Adrenal gland (tissue), 19 donors: ENCODE data around the gene NRP2. TPM values are rescaled to one million over a fixed set of nuclear protein-coding genes. Genes with fewer than 3 reads are reported as not detected.

Experiments used
- DNase-seq, 7 donors: peaks; one replicate each; pipeline ENCODE4 v3.0.0-alpha.2; 2019 to 2020
- H3K27ac ChIP-seq, 5 donors: fragments of 200-600 bp; sonication (generic) in 4 of 5; 1 replicate in 3 of 5; 2 replicates in 2 of 5; pipeline versions ENCODE4 v1.5.1 to v1.8.0; 2016 to 2020; ENCODE audit warnings: mild to moderate bottlenecking in 1 of 5
- H3K27me3 ChIP-seq: fragments of 200-600 bp; 2 replicates; pipeline ENCODE4 v1.8.0; 2021
- H3K36me3 ChIP-seq, 2 donors: fragments of 200-600 bp; replicated peaks in 1 of 2; 1 replicate in 1 of 2; 2 replicates in 1 of 2; pipeline versions ENCODE4 v1.5.1 to v1.8.0; 2018 to 2022
- H3K4me1 ChIP-seq, 2 donors: fragments of 200-600 bp; replicated peaks in 1 of 2; 1 replicate in 1 of 2; 2 replicates in 1 of 2; pipeline versions ENCODE4 v1.5.1 to v1.8.0; 2018 to 2021
- H3K4me3 ChIP-seq, 4 donors: fragments of 200-600 bp; sonication (generic) in 3 of 4; one replicate each; pipeline ENCODE4 v1.5.1; 2016 to 2018
- H3K9me3 ChIP-seq, 3 donors: fragments of 200-600 bp; sonication (generic) in 1 of 3; replicated peaks in 1 of 3; 1 replicate in 2 of 3; 2 replicates in 1 of 3; pipeline versions ENCODE4 v1.5.1 to v1.8.0; 2016 to 2021
- POLR2A ChIP-seq, 2 donors: fragments of 450-650 bp; IDR thresholded peaks; one replicate each; pipeline ENCODE4 v1.6.1; 2017; ENCODE audit warnings: antibody characterized with exemption in 2 of 2, mild to moderate bottlenecking in 2 of 2, moderate library complexity in 1 of 2
- WGBS, 4 donors: extraction: QIAGEN DNeasy Blood & Tissue Kit in 2 of 4; methylation state at CpG; one replicate each; pipeline versions ENCODE4 v1.1.5 to v1.1.7; 2013 to 2017; 5-methylcytosine and 5-hydroxymethylcytosine counted together
- intact Hi-C, 2 donors: fragments of 100-400 bp; cut with DNase I; formaldehyde crosslinking; loops; one replicate each; pipeline versions ENCODE4 v1.14.1 to v1.15.0; 2022 to 2023
- long read RNA-seq, 10 donors: library from polyadenylated mRNA in 3 of 10; unstranded in 2 of 10; stranded (forward) in 1 of 10; transcript quantifications; one replicate each; pipeline ENCODE4 v2.0.0 and lab custom pipeline, GENCODE V29; 2021 to 2026
- polyA plus RNA-seq, 3 donors: library from polyadenylated mRNA; stranded (reverse); fragments of 200-250 nt in 2 of 3; fragments of 350-450 nt in 1 of 3; fragmentation: Illumina TruSeq in 1 of 3; extraction: RNeasy Lipid Tissue Mini Kit (QIAGEN cat#74804) in 1 of 3; gene quantifications; one replicate each; pipeline ENCODE4 v1.2.3, GENCODE V29; 2013 to 2014
- total RNA-seq, 9 donors: library from RNA; depleted of rRNA in 4 of 9; stranded (reverse); fragments of >200 nt in 4 of 9; fragments of 120-200 nt in 1 of 9; fragmentation: NEBNext Ultra II Directional in 1 of 9; extraction: Animal tissue kit (Norgen Biotek cat#: 25700) in 1 of 9; gene quantifications; one replicate each; pipeline versions ENCODE4 v1.1.0 to v1.2.4, GENCODE V29; 2013 to 2023
- TF ChIP-seq, protein P1 (sequence below), 6 experiments: fragments of 450-650 bp in 4 of 6; fragments of 200-600 bp in 2 of 6; sonication (generic) in 1 of 6; IDR thresholded peaks; 1 replicate in 5 of 6; 2 replicates in 1 of 6; pipeline versions ENCODE4 v1.5.1 to v1.8.0; 2016 to 2021; ENCODE audit warnings: antibody characterized with exemption in 6 of 6, mild to moderate bottlenecking in 2 of 6, moderate library complexity in 1 of 6
- donor health status: healthy with polysubstance abuse.
- donor health status: Bipolar disorder and iron deficiency.
- donor health status: DM: yes; HTN: yes; CAD: no.
- donor health status: DM: no; HTN: no; CAD: no.
- donor health status: DM: no; HTN: no; CAD: no.
- donor health status: DM: yes; HTN: yes; CAD: no.

The NRP2 gene, protein sequence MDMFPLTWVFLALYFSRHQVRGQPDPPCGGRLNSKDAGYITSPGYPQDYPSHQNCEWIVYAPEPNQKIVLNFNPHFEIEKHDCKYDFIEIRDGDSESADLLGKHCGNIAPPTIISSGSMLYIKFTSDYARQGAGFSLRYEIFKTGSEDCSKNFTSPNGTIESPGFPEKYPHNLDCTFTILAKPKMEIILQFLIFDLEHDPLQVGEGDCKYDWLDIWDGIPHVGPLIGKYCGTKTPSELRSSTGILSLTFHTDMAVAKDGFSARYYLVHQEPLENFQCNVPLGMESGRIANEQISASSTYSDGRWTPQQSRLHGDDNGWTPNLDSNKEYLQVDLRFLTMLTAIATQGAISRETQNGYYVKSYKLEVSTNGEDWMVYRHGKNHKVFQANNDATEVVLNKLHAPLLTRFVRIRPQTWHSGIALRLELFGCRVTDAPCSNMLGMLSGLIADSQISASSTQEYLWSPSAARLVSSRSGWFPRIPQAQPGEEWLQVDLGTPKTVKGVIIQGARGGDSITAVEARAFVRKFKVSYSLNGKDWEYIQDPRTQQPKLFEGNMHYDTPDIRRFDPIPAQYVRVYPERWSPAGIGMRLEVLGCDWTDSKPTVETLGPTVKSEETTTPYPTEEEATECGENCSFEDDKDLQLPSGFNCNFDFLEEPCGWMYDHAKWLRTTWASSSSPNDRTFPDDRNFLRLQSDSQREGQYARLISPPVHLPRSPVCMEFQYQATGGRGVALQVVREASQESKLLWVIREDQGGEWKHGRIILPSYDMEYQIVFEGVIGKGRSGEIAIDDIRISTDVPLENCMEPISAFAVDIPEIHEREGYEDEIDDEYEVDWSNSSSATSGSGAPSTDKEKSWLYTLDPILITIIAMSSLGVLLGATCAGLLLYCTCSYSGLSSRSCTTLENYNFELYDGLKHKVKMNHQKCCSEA
- 100 to 1,000 TPM in 5 of 9 donors, 10 to 100 TPM in 4; 58.9 to 205 (median 105) TPM for total RNA-seq
- polyA plus RNA-seq, result 10 to 100 TPM; 27.6 to 42.2 (median 32.5) TPM
- long read RNA-seq, donor 1, partial matches to known transcripts, result 0 of 2 reads
- long read RNA-seq, donor 1, other reads (novel, unspliced or antisense), result 0 of 2 reads
- long read RNA-seq, donor 2, full-length matches to known transcripts, result 10 of 16 reads
- long read RNA-seq, donor 2, partial matches to known transcripts, result 6 of 16 reads
- long read RNA-seq, donor 2, other reads (novel, unspliced or antisense), result 0 of 16 reads
- long read RNA-seq, donor 3, partial matches to known transcripts, result 0 of 5 reads
- long read RNA-seq, donor 3, other reads (novel, unspliced or antisense), result 0 of 5 reads
- long read RNA-seq, donor 4, partial matches to known transcripts, result 12 of 28 reads
- long read RNA-seq, donor 4, other reads (novel, unspliced or antisense), result 14 of 28 reads
- long read RNA-seq, donor 5, full-length matches to known transcripts, result 31 of 77 reads
- long read RNA-seq, donor 5, partial matches to known transcripts, result 20 of 77 reads
- long read RNA-seq, donor 5, other reads (novel, unspliced or antisense), result 26 of 77 reads
- long read RNA-seq, donor 6, partial matches to known transcripts, result 6 of 22 reads
- long read RNA-seq, donor 6, other reads (novel, unspliced or antisense), result 15 of 22 reads
- long read RNA-seq, donor 7, partial matches to known transcripts, result 0 of 1 reads
- long read RNA-seq, donor 7, other reads (novel, unspliced or antisense), result 0 of 1 reads
- long read RNA-seq, donor 8, full-length matches to known transcripts, result 6 of 6 reads
- long read RNA-seq, donor 8, partial matches to known transcripts, result 0 of 6 reads
- long read RNA-seq, donor 8, other reads (novel, unspliced or antisense), result 0 of 6 reads
- long read RNA-seq, donor 9, partial matches to known transcripts, result 0 of 1 reads
- long read RNA-seq, donor 9, other reads (novel, unspliced or antisense), result 0 of 1 reads
- long read RNA-seq, donor 10, partial matches to known transcripts, result 0 of 2 reads
- long read RNA-seq, donor 10, other reads (novel, unspliced or antisense), result 0 of 2 reads

DNA sequence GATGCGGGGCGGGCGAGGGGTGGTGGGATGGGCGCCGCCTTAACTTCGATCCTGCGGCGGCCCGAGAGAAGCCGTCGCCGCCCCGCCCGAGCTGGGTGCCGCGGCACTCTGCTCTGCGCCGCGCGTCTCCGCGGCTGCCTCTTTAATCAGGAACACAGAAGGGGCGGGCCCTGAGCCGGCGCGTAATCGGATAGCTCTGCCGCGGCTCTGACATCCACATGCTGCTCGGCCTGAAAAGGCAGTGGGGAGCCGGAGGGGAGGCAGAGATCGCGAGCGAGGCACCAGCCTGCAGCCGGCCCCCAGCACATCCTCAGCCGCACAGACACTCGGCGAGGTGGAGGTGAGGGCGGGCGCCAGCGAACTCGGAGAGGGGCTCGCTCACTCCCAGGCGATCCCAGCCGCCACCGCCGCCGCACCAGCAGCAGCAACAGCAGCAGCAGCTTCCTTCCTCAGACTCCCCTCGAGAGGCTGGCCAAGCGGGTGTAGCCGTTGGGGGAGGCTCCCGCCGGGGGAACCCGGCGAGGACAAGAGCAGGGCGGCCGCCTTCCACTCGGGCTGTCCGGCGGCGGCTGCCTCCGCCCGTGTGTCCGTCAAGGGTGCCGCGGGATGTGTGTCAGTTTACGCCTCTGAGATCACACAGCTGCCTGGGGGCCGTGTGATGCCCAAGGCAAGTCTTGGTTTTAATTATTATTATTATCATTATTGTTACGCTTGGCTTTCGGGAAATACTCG is at the start of gene NRP2:
NRP2 (plus strand) TSS at position 263 of the 732 bp plus-strand sequence. CDS start 790 bp downstream, outside the sequence.
- peak within 1 kb of the TSS; percentile 54 to 93 (median 81) for H3K27ac ChIP-seq
- peaks cover 18 to 27% of the 10 kb centered on the region in 2 donors for H3K4me1 ChIP-seq
- intact Hi-C loops, result loop anchor here in 1 of 2 donors (10.0 kb wide), 1 partner anchor 808 kb away; no protein-coding TSS in a partner anchor
- DNase-seq, result peak; percentile 90 to 96 (median 92)
- TF ChIP-seq POLR2A (IDR thresholded peaks at IDR 0.05), result peak; percentile 96 to 99
- TF ChIP-seq, protein P1, sequence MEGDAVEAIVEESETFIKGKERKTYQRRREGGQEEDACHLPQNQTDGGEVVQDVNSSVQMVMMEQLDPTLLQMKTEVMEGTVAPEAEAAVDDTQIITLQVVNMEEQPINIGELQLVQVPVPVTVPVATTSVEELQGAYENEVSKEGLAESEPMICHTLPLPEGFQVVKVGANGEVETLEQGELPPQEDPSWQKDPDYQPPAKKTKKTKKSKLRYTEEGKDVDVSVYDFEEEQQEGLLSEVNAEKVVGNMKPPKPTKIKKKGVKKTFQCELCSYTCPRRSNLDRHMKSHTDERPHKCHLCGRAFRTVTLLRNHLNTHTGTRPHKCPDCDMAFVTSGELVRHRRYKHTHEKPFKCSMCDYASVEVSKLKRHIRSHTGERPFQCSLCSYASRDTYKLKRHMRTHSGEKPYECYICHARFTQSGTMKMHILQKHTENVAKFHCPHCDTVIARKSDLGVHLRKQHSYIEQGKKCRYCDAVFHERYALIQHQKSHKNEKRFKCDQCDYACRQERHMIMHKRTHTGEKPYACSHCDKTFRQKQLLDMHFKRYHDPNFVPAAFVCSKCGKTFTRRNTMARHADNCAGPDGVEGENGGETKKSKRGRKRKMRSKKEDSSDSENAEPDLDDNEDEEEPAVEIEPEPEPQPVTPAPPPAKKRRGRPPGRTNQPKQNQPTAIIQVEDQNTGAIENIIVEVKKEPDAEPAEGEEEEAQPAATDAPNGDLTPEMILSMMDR (IDR thresholded peaks at IDR 0.05), result peak in 2 of 6 experiments; percentile 21 to 34
- H3K9me3 ChIP-seq, result no peaks in the 10 kb centered on the region
- H3K4me3 ChIP-seq, result peak within 1 kb of the TSS; percentile 45 to 84 (median 73)
- H3K36me3 ChIP-seq, result no peaks in the 10 kb centered on the region
- WGBS, 4 donors, result 0 to 1% (median 0%) methylated on average over 18 to 71 of the region's 71 CpGs
- no peaks in the 10 kb centered on the region for H3K27me3 ChIP-seq

DNA sequence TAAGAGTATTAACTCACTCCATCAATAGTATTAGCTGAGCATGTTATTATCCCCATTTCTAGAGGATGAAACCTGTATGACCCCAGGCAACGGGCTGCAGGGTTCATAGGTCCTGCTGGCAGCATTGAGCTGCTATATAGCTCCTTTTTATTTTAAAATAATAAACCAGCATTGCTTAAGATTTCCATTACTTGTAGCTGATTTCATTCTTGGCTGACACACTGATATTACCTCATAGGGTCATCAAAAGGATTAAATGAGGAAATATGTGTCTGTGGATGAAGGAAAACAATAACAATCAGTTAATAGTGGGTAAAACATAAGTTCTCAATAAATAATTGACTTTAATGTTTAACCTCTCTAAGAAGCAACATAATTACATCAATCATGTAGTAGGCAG is 48.3 kb upstream of the NRP2 start:
- Histone ChIP-seq H3K9me3 (no peaks in the 10 kb centered on the region), H3K4me1 (no peaks in the 10 kb centered on the region), H3K4me3 (no peak overlapping the region), H3K27ac (no peak overlapping the region), H3K36me3 (no peaks in the 10 kb centered on the region), H3K27me3 (no peaks in the 10 kb centered on the region)
- intact Hi-C loops, result no loop called here
- no peak for DNase-seq
- no peak for TF ChIP-seq POLR2A (IDR thresholded peaks at IDR 0.05)
- TF ChIP-seq, protein P1 (IDR thresholded peaks at IDR 0.05), result no peak
- WGBS, 4 donors, result 53 to 79% (median 69%) methylated on average over 1 of the region's 1 CpG
